GM19468 (cell line): ENCODE results near the gene C3orf20.
"Not testable (repeated sequence)": the region's sequence is repeated elsewhere in the genome, so short reads cannot be mapped to it uniquely, and the experiment has no call there.

Experiments used
- ATAC-seq: cut with Tn5 transposase; IDR thresholded peaks from one replicate; pipeline ENCODE4 v1.9.1; 2021; ENCODE audit warnings: mild to moderate bottlenecking, moderate library complexity, moderate number of reproducible peaks; ENCODE audit not compliant: unreplicated experiment; ENCODE audit errors: extremely low read depth

Gene C3orf20

DNA sequence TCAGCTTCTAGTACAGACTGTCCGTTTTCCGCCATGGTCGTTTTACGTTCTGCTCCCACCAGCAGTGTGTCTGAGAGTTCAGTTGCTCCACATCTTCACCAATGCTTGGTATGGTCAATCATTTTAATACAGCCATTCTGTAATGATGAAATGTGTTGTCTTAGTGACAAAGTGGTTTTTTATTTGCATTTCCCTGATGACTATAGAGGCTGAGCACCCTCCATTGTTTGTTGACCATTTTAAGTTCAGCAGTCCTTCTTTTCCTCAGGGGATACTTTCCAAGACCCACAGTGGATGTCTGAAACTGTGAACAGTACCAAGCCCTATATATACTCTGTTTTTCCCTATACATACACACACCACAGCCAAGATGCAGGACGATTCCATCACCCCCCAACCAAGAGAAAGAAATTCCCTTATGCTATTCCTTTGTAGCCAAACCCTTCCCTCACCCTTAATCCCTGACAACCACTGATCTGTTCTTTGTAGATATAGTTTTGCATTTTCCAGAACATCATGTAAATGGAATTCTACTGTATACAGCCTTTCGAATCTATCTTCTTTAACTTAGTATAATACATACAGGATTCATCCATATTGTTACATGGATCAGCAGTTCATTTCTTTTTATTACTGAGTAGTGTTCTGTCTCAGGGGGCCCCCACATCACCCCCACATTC is 55.9 kb downstream of the C3orf20 start:
- ATAC-seq: no peak

GRCh38 chr3:14740983-14741382 is 66.0 kb downstream of the C3orf20 start:
- no peak for ATAC-seq

DNA sequence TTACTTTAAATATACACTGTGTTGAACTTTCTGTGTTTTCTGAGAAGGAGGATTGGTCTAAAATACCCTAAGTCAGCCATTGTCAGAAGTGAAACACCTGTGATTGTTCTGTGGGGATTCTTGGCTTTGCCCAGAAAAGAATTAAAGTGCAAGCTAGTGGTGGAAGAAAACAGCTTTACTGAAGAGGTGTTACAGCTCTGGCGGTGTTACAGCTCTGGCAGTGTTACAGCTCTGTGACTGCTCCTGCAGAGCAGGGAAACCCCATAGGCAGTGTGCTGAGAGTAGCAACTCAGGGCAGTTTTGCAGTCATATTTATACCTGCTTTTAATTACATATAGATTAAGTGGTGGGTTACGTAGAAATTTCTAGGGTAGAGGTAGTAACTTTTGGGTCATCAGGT is 66.6 kb downstream of the C3orf20 start:
- no peak for ATAC-seq

- no peak for ATAC-seq
These were observed 69.6 kb downstream of the C3orf20 start for GRCh38 chr3:14744556-14744955.

GRCh38 chr3:14750650-14751049 is 75.7 kb downstream of the C3orf20 start:
- ATAC-seq: no peak

- not testable (repeated sequence) for ATAC-seq
These were observed 78.0 kb downstream of the C3orf20 start for GRCh38 chr3:14752979-14753378.

DNA sequence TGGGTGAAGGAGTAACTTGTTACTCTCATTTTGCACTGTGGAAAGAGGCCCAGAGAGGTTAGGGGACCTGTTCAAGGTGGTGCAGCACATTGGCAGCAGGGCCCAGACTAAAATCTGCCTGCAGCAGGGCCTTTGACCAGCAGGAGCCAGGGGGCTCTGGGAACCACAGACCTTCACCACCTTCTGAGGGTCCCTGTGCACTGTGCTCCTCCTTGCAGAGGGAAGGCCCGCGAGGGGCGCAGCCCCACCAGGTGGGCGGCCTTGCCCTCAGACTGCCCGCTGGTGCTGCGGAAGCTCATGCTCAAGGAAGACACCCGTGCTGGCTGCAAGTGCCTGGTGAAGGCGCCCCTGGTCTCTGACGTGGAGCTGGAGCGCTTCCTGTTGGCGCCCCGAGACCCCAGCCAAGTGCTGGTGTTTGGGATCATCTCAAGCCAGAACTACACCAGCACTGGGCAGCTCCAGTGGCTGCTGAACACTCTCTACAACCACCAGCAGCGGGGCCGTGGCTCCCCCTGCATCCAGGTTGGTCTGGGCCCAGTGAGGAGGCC is 82.3 kb downstream of the C3orf20 start:
- no peak for ATAC-seq

- ATAC-seq: no peak
These were observed 83.4 kb downstream of the C3orf20 start for GRCh38 chr3:14758297-14758696.

DNA sequence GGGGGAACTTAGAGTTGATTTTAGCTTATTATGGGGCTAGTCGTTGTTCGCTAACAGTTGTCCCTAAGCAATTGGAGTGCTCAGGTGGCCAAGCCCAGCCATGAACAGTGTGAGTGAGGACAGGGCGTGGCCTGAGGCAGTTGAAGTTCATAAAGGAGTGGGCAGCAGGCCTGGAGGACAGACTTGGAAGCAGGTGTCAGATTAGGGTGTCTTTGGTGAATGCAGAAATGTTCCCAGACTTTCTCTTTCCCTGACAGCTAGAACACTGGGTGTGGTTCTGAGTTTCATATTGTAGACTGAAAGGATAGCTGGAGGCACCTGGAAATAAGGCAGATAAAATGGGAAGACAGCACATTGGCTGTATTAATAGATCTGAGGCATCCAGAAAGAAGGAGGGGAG is 84.0 kb downstream of the C3orf20 start:
- ATAC-seq: no peak

GRCh38 chr3:14760185-14760584 is 85.2 kb downstream of the C3orf20 start:
- no peak for ATAC-seq

- no peak for ATAC-seq
These were observed 86.3 kb downstream of the C3orf20 start for GRCh38 chr3:14761121-14761672.

GRCh38 chr3:14761866-14762265 is 86.9 kb downstream of the C3orf20 start:
- no peak for ATAC-seq

GRCh38 chr3:14762701-14763100 is 87.8 kb downstream of the C3orf20 start:
- ATAC-seq: no peak

DNA sequence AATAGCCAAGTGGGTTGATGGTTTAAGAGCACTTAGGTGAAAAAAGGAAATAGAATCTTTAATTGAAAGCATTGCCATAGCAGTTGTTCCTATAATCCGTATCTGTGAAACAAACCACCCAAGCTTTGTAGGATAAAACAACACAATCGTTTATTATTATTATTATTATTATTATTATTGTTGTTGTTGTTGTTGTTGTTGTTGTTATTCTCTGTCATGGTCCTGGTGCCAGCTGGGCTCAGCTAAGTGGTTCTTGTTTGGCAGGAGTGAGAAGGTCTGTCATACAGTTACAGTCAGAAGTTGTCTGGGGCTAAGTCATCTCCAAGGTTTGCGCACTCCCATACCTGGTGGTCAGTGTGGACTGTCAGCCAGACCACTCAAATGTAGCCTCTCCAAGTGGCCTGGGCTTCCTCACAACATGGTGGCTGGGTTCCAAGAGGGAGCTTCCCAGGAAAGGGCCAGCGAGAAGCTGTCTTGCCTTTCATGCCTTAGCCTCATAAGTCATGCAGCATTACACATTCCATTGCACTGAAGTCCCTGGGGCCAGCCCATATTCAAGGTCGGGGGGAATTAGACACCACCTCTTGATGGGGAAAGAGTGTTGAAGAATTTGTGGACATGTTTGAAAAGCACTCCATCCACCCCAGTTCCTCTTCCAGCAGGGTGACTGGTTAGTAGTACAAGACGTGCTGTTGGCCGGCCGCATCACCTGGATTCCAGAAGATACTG is 89.6 kb downstream of the C3orf20 start:
- ATAC-seq: no peak

GRCh38 chr3:14765060-14765400 is 90.1 kb downstream of the C3orf20 start:
- no peak for ATAC-seq

- ATAC-seq: no peak
These were observed 90.9 kb downstream of the C3orf20 start for GRCh38 chr3:14765576-14766427.

GRCh38 chr3:14766428-14767244 is 91.7 kb downstream of the C3orf20 start:
- ATAC-seq: no peak

DNA sequence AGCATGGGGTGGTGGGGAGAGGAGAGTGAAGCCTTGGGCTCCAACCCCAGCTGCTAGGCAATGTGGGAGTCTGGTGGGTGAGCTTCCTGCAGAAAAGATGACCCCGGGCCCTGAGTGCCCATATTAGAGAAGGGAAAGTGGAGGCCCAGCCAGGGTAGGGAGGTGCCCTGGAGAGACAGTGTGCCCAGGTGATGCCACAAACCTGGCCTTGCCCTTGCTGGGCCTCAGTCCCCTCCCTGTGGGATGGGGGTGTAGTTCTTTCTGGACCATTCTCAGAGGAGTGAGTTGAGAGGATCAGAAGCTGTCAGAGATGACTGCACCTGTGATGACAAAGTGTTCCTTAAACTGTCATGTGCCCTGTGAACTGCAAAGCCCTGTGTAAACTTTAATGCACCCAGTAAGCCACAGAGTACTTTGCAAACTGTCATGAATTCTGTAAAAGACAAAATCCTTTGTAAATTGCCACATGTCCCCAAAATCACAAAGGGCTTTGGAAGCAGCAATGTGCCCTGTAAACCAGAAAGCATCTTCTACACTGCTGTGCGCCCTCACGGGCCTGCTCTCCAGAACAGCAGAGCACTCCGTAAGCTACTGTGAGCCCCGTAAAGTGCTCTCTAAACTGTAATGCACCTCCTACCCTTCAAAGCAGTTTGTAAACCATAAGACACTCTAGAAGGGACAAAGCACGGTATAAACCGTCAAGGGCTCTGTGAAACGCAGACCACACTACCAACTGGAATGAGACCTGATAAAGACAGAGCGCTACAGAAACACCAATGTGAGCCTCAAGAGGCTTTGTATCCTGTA is 92.5 kb downstream of the C3orf20 start:
- no peak for ATAC-seq
